Colonic mucosa (tissue), 4 donors: ENCODE measurements around the gene PLXDC2. TPM values are rescaled to one million over a fixed set of nuclear protein-coding genes. Genes with fewer than 3 reads are reported as not detected.

Source experiments
- DNase-seq: peaks from one replicate; pipeline ENCODE4 v3.0.0-alpha.2; 2020
- H3K27ac ChIP-seq: fragments of 200-600 bp; one replicate; pipeline ENCODE4 v1.8.0; 2021
- H3K27me3 ChIP-seq: fragments of 200-600 bp; one replicate; pipeline ENCODE4 v1.8.0; 2021
- H3K36me3 ChIP-seq: fragments of 200-600 bp; one replicate; pipeline ENCODE4 v1.8.0; 2021
- H3K4me1 ChIP-seq: fragments of 200-600 bp; one replicate; pipeline ENCODE4 v1.8.0; 2021; ENCODE audit warnings: mild to moderate bottlenecking
- H3K4me3 ChIP-seq: fragments of 200-600 bp; one replicate; pipeline ENCODE4 v1.8.0; 2021
- H3K9ac ChIP-seq, 2 donors: one replicate each; pipeline ENCODE4 v1.7.0; 2013; ENCODE audit warnings: control low read depth in 2 of 2, low read depth in 2 of 2, low read length in 2 of 2
- H3K9me3 ChIP-seq: fragments of 200-600 bp; one replicate; pipeline ENCODE4 v1.8.0; 2021
- CTCF ChIP-seq: fragments of 200-600 bp; IDR thresholded peaks from one replicate; pipeline ENCODE4 v1.8.0; 2022; ENCODE audit warnings: antibody characterized with exemption, mild to moderate bottlenecking
- intact Hi-C: fragments of 100-400 bp; cut with DNase I; formaldehyde crosslinking; loops from one replicate; pipeline ENCODE4 v1.14.1; 2022
- total RNA-seq, 2 donors: library from RNA; stranded (reverse); fragmentation: NEBNext Ultra II Directional in 1 of 2; extraction: Animal tissue kit (Norgen Biotek cat#: 25700) in 1 of 2; gene quantifications; one replicate each; pipeline ENCODE4 v1.2.1, GENCODE V29; 2021
- donor health status: healthy.
- donor health status: DM: no; HTN: no; CAD: no.
- donor health status: DM: no; HTN: no; CAD: no.

PLXDC2 gene
- total RNA-seq, 2 donors from 2014 or later, result 12.5 to 22.4 TPM

- H3K4me3 ChIP-seq, result no peak overlapping the region
- TF ChIP-seq CTCF, result no peak
- H3K9me3 ChIP-seq, result no peaks in the 10 kb centered on the region
- H3K9ac ChIP-seq, result no peak overlapping the region
- no peaks in the 10 kb centered on the region for H3K27me3 ChIP-seq
- intact Hi-C loops, result no loop called here
- H3K4me1 ChIP-seq, result no peaks in the 10 kb centered on the region
- H3K27ac ChIP-seq, result no peak overlapping the region
- DNase-seq, result no peak
- H3K36me3 ChIP-seq, result no peaks in the 10 kb centered on the region
These were observed 437.8 kb downstream of the PLXDC2 start for GRCh38 chr10:20254078-20254477.

GRCh38 chr10:20254497-20254896 lies 438.3 kb downstream of the PLXDC2 start:
- no peak for TF ChIP-seq CTCF
- Histone ChIP-seq H3K36me3 (no peaks in the 10 kb centered on the region), H3K4me1 (no peaks in the 10 kb centered on the region), H3K4me3 (no peak overlapping the region), H3K27me3 (no peaks in the 10 kb centered on the region), H3K9ac (no peak overlapping the region), H3K27ac (no peak overlapping the region), H3K9me3 (no peaks in the 10 kb centered on the region)
- no peak for DNase-seq
- intact Hi-C loops, result no loop called here

- no peak for TF ChIP-seq CTCF
- no peak for DNase-seq
- no peaks in the 10 kb centered on the region for H3K9me3 ChIP-seq
- H3K36me3 ChIP-seq, result no peaks in the 10 kb centered on the region
- intact Hi-C loops, result no loop called here
- no peak overlapping the region for H3K4me3 ChIP-seq
- no peaks in the 10 kb centered on the region for H3K27me3 ChIP-seq
- no peak overlapping the region for H3K9ac ChIP-seq
- no peak overlapping the region for H3K27ac ChIP-seq
- H3K4me1 ChIP-seq, result no peaks in the 10 kb centered on the region
These were observed 440.7 kb downstream of the PLXDC2 start for GRCh38 chr10:20256969-20257368.

GRCh38 chr10:20257422-20257821 lies 441.2 kb downstream of the PLXDC2 start:
- Histone ChIP-seq H3K9me3 (no peaks in the 10 kb centered on the region), H3K4me3 (no peak overlapping the region), H3K27me3 (no peaks in the 10 kb centered on the region), H3K27ac (no peak overlapping the region), H3K9ac (no peak overlapping the region), H3K36me3 (no peaks in the 10 kb centered on the region), H3K4me1 (no peaks in the 10 kb centered on the region)
- TF ChIP-seq CTCF, result no peak
- intact Hi-C loops, result no loop called here
- DNase-seq, result no peak

- Histone ChIP-seq H3K36me3 (no peaks in the 10 kb centered on the region), H3K27ac (no peak overlapping the region), H3K9me3 (no peaks in the 10 kb centered on the region), H3K4me1 (no peaks in the 10 kb centered on the region), H3K27me3 (no peaks in the 10 kb centered on the region), H3K9ac (no peak overlapping the region), H3K4me3 (no peak overlapping the region)
- no peak for DNase-seq
- TF ChIP-seq CTCF, result no peak
- intact Hi-C loops, result no loop called here
These were observed 448.9 kb downstream of the PLXDC2 start for GRCh38 chr10:20265146-20265545.

- H3K9ac ChIP-seq, result no peak overlapping the region
- no peaks in the 10 kb centered on the region for H3K9me3 ChIP-seq
- intact Hi-C loops, result no loop called here
- DNase-seq, result no peak
- H3K4me3 ChIP-seq, result no peak overlapping the region
- H3K27me3 ChIP-seq, result no peaks in the 10 kb centered on the region
- TF ChIP-seq CTCF, result no peak
- no peaks in the 10 kb centered on the region for H3K36me3 ChIP-seq
- H3K4me1 ChIP-seq, result no peaks in the 10 kb centered on the region
- no peak overlapping the region for H3K27ac ChIP-seq
These were observed 451.5 kb downstream of the PLXDC2 start for GRCh38 chr10:20267734-20268133.
